ENCODE results near the gene TENM4. TPM values are rescaled to one million over a fixed set of nuclear protein-coding genes. Genes with fewer than 3 reads are reported as not detected.

TENM4 gene
- polyA plus RNA-seq, 1 donor from 2014 or later: 16.8 TPM

- no peaks in the 10 kb centered on the region for H3K27me3 ChIP-seq (ENCODE audit: insufficient read depth, low read depth, low read length)
- no peak overlapping the region for H3K9ac ChIP-seq (ENCODE audit: low read length)
- H3K9me3 ChIP-seq (ENCODE audit: low read length): no peaks in the 10 kb centered on the region
- H2AFZ ChIP-seq (ENCODE audit: low read depth, low read length): no peak overlapping the region
- H4K20me1 ChIP-seq (ENCODE audit: insufficient read depth): no peaks in the 10 kb centered on the region
- TF ChIP-seq EP300 (conservative IDR thresholded peaks at IDR 0.05; ENCODE audit: poor library complexity, severe bottlenecking): no peak
- TF ChIP-seq CTCF (IDR thresholded peaks at IDR 0.05; ENCODE audit: poor library complexity, severe bottlenecking): no peak
- no peak for TF ChIP-seq SMC3 (conservative IDR thresholded peaks at IDR 0.05; ENCODE audit: poor library complexity)
- TF ChIP-seq, protein P1, sequence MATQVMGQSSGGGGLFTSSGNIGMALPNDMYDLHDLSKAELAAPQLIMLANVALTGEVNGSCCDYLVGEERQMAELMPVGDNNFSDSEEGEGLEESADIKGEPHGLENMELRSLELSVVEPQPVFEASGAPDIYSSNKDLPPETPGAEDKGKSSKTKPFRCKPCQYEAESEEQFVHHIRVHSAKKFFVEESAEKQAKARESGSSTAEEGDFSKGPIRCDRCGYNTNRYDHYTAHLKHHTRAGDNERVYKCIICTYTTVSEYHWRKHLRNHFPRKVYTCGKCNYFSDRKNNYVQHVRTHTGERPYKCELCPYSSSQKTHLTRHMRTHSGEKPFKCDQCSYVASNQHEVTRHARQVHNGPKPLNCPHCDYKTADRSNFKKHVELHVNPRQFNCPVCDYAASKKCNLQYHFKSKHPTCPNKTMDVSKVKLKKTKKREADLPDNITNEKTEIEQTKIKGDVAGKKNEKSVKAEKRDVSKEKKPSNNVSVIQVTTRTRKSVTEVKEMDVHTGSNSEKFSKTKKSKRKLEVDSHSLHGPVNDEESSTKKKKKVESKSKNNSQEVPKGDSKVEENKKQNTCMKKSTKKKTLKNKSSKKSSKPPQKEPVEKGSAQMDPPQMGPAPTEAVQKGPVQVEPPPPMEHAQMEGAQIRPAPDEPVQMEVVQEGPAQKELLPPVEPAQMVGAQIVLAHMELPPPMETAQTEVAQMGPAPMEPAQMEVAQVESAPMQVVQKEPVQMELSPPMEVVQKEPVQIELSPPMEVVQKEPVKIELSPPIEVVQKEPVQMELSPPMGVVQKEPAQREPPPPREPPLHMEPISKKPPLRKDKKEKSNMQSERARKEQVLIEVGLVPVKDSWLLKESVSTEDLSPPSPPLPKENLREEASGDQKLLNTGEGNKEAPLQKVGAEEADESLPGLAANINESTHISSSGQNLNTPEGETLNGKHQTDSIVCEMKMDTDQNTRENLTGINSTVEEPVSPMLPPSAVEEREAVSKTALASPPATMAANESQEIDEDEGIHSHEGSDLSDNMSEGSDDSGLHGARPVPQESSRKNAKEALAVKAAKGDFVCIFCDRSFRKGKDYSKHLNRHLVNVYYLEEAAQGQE (IDR thresholded peaks at IDR 0.05; ENCODE audit: borderline replicate concordance): no peak
- TF ChIP-seq MXI1 (conservative IDR thresholded peaks at IDR 0.05; ENCODE audit: poor library complexity, severe bottlenecking): no peak
- no peak for TF ChIP-seq EZH2 (IDR thresholded peaks at IDR 0.05; ENCODE audit: borderline replicate concordance, insufficient read depth, low read length, poor library complexity, severe bottlenecking)
- no peak for TF ChIP-seq RAD21 (conservative IDR thresholded peaks at IDR 0.05)
- TF ChIP-seq TAF1 (IDR thresholded peaks at IDR 0.05; ENCODE audit: low read depth): no peak
- no peak for TF ChIP-seq POLR2AphosphoS5 (IDR thresholded peaks at IDR 0.05)
- no peaks in the 10 kb centered on the region for H3K79me2 ChIP-seq (replicated peaks; ENCODE audit: insufficient read depth, low read length)
- H3F3A ChIP-seq (ENCODE audit: insufficient read depth, low read length, poor library complexity, severe bottlenecking): no peaks in the 10 kb centered on the region
- no peaks in the 10 kb centered on the region for H3K36me3 ChIP-seq (ENCODE audit: insufficient read depth, low read length)
- H3K4me2 ChIP-seq (ENCODE audit: low read length): no peak overlapping the region
- no peaks in the 10 kb centered on the region for H3K9me2 ChIP-seq (ENCODE audit: insufficient read depth, low read length)
- no peak overlapping the region for H3K27ac ChIP-seq (ENCODE audit: low read length)
- H3K4me3 ChIP-seq (ENCODE audit: low read length): no peak overlapping the region
Measured at GRCh38 chr11:78933350-78933749, 507.5 kb downstream of the TENM4 start.

DNA sequence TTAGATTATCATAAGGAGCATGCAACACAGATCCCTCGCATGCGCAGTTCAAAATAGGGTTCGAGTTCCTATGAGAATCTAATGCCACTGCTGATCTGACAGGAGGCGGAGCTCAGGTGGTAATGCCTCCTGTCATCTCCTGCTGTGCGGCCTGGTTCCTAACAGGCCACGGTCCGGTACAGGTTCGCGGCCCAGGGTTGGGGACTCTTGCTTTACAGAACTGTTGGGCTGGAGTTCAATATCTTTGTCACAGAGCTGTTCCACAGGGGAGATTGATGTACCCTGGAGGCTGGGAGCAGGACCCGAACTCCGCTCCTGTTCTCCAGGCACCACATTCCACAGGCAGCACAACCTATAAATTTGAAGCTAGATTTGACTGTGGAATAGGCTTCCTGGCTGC is 508.1 kb downstream of the TENM4 start:
- Histone ChIP-seq H3K36me3 (ENCODE audit: insufficient read depth, low read length) (no peaks in the 10 kb centered on the region), H3F3A (ENCODE audit: insufficient read depth, low read length, poor library complexity, severe bottlenecking) (no peaks in the 10 kb centered on the region), H3K4me3 (ENCODE audit: low read length) (no peak overlapping the region), H3K27me3 (ENCODE audit: insufficient read depth, low read depth, low read length) (no peaks in the 10 kb centered on the region), H3K9me3 (ENCODE audit: low read length) (no peaks in the 10 kb centered on the region), H3K9ac (ENCODE audit: low read length) (no peak overlapping the region), H3K9me2 (ENCODE audit: insufficient read depth, low read length) (no peaks in the 10 kb centered on the region), H3K79me2 (replicated peaks; ENCODE audit: insufficient read depth, low read length) (no peaks in the 10 kb centered on the region), H4K20me1 (ENCODE audit: insufficient read depth) (no peaks in the 10 kb centered on the region), H2AFZ (ENCODE audit: low read depth, low read length) (no peak overlapping the region), H3K27ac (ENCODE audit: low read length) (no peak overlapping the region), H3K4me2 (ENCODE audit: low read length) (no peak overlapping the region)
- TF ChIP-seq CTCF (IDR thresholded peaks at IDR 0.05; ENCODE audit: poor library complexity, severe bottlenecking) (no peak), RAD21 (conservative IDR thresholded peaks at IDR 0.05) (no peak), SMC3 (conservative IDR thresholded peaks at IDR 0.05; ENCODE audit: poor library complexity) (no peak)
- TF ChIP-seq, protein P1 (IDR thresholded peaks at IDR 0.05; ENCODE audit: borderline replicate concordance): no peak
